ENCODE results near the gene NAP1L4. TPM values are rescaled to one million over a fixed set of nuclear protein-coding genes. Genes with fewer than 3 reads are reported as not detected.

Gene NAP1L4
- total and polyA plus RNA-seq, 2 donors (not counting 1 experiment from before 2014, with no cell fraction given), result 62.1 to 133 TPM

- peak overlapping the region; percentile 16 for H3K27ac Mint-ChIP-seq
- DNase-seq, result no peak
- WGBS (ENCODE audit: insufficient coverage), result 100% methylated on average over 2 of the region's 2 CpGs
- CTCF ChIA-PET, result interaction anchor here (1.8 kb wide), 1 partner anchor 109 kb away, joined by 6 read pairs; no protein-coding TSS in a partner anchor
- Histone ChIP-seq H2AFZ (ENCODE audit: insufficient read depth, low read depth, low read length, poor library complexity, severe bottlenecking) (no peak overlapping the region), H3K9ac (ENCODE audit: low read length) (no peak overlapping the region), H3K27me3 (replicated peaks in 1 of 4; ENCODE audit: control extremely low read depth in 1 of 4, control insufficient read depth in 3 of 4, insufficient read depth in 4 of 4, low read length in 3 of 4) (no peaks in the 10 kb centered on the region), H3K27ac (ENCODE audit: low read length in 2 of 2) (no peak overlapping the region), H3K36me3 (replicated peaks in 1 of 2; ENCODE audit: control extremely low read depth in 1 of 2, control insufficient read depth in 1 of 2, extremely low read depth in 1 of 2, insufficient read depth in 2 of 2, low read length in 1 of 2) (peaks cover 4 to 30% of the 10 kb centered on the region in 2 experiments), H4K20me1 (ENCODE audit: control insufficient read depth, insufficient read depth, low read length, poor library complexity, severe bottlenecking) (peaks cover 87% of the 10 kb centered on the region), H3K4me3 (ENCODE audit: control extremely low read depth in 1 of 5, extremely low read depth in 1 of 5, insufficient read depth in 1 of 5, low read depth in 2 of 5, low read length in 4 of 5) (no peak overlapping the region), H3K4me2 (replicated peaks; ENCODE audit: low read depth, low read length, poor library complexity, severe bottlenecking) (no peak overlapping the region), H3K79me2 (ENCODE audit: control insufficient read depth, insufficient read depth, low read length) (peaks cover 96% of the 10 kb centered on the region), H3K9me3 (ENCODE audit: control extremely low read depth in 1 of 3, control insufficient read depth in 2 of 3, insufficient read depth in 1 of 3, low read length in 2 of 3) (no peaks in the 10 kb centered on the region), H3K4me1 (ENCODE audit: control insufficient read depth in 2 of 2, insufficient read depth in 2 of 2, low read length in 2 of 2) (no peaks in the 10 kb centered on the region)
- no peaks in the 10 kb centered on the region for H3K27me3 Mint-ChIP-seq
- ATAC-seq (ENCODE audit: low read depth), result no peak
- TF ChIP-seq CTCF (IDR thresholded peaks at IDR 0.05) (no peak), EZH2 (IDR thresholded peaks at IDR 0.05; ENCODE audit: borderline replicate concordance, insufficient read depth, low read depth, low read length, poor library complexity, severe bottlenecking) (no peak)
- POLR2A ChIA-PET, result no interaction called here
- H3K4me3 Mint-ChIP-seq, result no peak overlapping the region
- H3K4me1 Mint-ChIP-seq, result peaks cover 25% of the 10 kb centered on the region
- no peaks in the 10 kb centered on the region for H3K9me3 Mint-ChIP-seq (ENCODE audit: insufficient read depth)
- intact Hi-C loops (cut with micrococcal nuclease), result no loop called here
These were observed 9.9 kb downstream of the NAP1L4 start for GRCh38 chr11:2982214-2982613.

- intact Hi-C loops (cut with micrococcal nuclease), result no loop called here
- H3K4me1 ChIP-seq (ENCODE audit: control insufficient read depth in 2 of 2, insufficient read depth in 2 of 2, low read length in 2 of 2), result no peaks in the 10 kb centered on the region
- H3K9me3 ChIP-seq (ENCODE audit: control extremely low read depth in 1 of 3, control insufficient read depth in 2 of 3, insufficient read depth in 1 of 3, low read length in 2 of 3), result no peaks in the 10 kb centered on the region
- Mint-ChIP-seq H3K27me3 (no peaks in the 10 kb centered on the region), H3K27ac (no peak overlapping the region), H3K4me3 (no peak overlapping the region), H3K9me3 (ENCODE audit: insufficient read depth) (no peaks in the 10 kb centered on the region), H3K4me1 (peaks cover 25% of the 10 kb centered on the region)
- no peak overlapping the region for H3K4me3 ChIP-seq (ENCODE audit: control extremely low read depth in 1 of 5, extremely low read depth in 1 of 5, insufficient read depth in 1 of 5, low read depth in 2 of 5, low read length in 4 of 5)
- H3K27ac ChIP-seq (ENCODE audit: low read length in 2 of 2), result no peak overlapping the region
- TF ChIP-seq CTCF (IDR thresholded peaks at IDR 0.05), result no peak
- TF ChIP-seq EZH2 (IDR thresholded peaks at IDR 0.05; ENCODE audit: borderline replicate concordance, insufficient read depth, low read depth, low read length, poor library complexity, severe bottlenecking), result no peak
- peaks cover 94% of the 10 kb centered on the region for H3K79me2 ChIP-seq (ENCODE audit: control insufficient read depth, insufficient read depth, low read length)
- H4K20me1 ChIP-seq (ENCODE audit: control insufficient read depth, insufficient read depth, low read length, poor library complexity, severe bottlenecking), result peaks cover 91% of the 10 kb centered on the region
- H3K36me3 ChIP-seq (replicated peaks in 1 of 2; ENCODE audit: control extremely low read depth in 1 of 2, control insufficient read depth in 1 of 2, extremely low read depth in 1 of 2, insufficient read depth in 2 of 2, low read length in 1 of 2), result peaks cover 7 to 41% of the 10 kb centered on the region in 2 experiments
- H3K27me3 ChIP-seq (replicated peaks in 1 of 4; ENCODE audit: control extremely low read depth in 1 of 4, control insufficient read depth in 3 of 4, insufficient read depth in 4 of 4, low read length in 3 of 4), result no peaks in the 10 kb centered on the region
- ChIA-PET POLR2A (no interaction called here), CTCF (interaction anchor here (0.8 to 1.2 kb wide), 2 partner anchors 111 to 448 kb away, joined by 3 read pairs; no protein-coding TSS in a partner anchor)
- DNase-seq (no peak), ATAC-seq (ENCODE audit: low read depth) (no peak)
- H2AFZ ChIP-seq (ENCODE audit: insufficient read depth, low read depth, low read length, poor library complexity, severe bottlenecking), result no peak overlapping the region
- WGBS (ENCODE audit: insufficient coverage), result 96% methylated on average over 8 of the region's 8 CpGs
- no peak overlapping the region for H3K4me2 ChIP-seq (replicated peaks; ENCODE audit: low read depth, low read length, poor library complexity, severe bottlenecking)
- no peak overlapping the region for H3K9ac ChIP-seq (ENCODE audit: low read length)
These were observed 11.0 kb downstream of the NAP1L4 start for GRCh38 chr11:2981130-2981529.

Measured in B cell (primary cell).